SK-N-SH (cell line): ENCODE measurements around the gene PIKFYVE. TPM values are rescaled to one million over a fixed set of nuclear protein-coding genes. Genes with fewer than 3 reads are reported as not detected.

Experiments
- CTCF ChIA-PET: fragments of 300-600, 350-600 bp; formaldehyde crosslinking; extraction: SDS; loops from one replicate; lab custom pipeline; 2021; lab: Yijun Ruan, JAX
- POLR2A ChIA-PET: fragments of 350-600 bp; sonication (Branson Sonifier 250); formaldehyde crosslinking; extraction: SDS; loops from one replicate; lab custom pipeline; 2020; ENCODE audit warnings: antibody characterized with exemption, inconsistent platforms; lab: Yijun Ruan, JAX
- DNase-seq: peaks from one replicate; pipeline ENCODE4 v3.0.0; 2012
- H2AFZ ChIP-seq: fragments of 200-600 bp; sonication (generic); 2 replicates; pipeline ENCODE4 v1.8.1; 2016; ENCODE audit warnings: antibody characterized with exemption, mild to moderate bottlenecking, low read depth
- H3F3A ChIP-seq: fragments of 200-600 bp; sonication (generic); replicated peaks from 2 replicates; pipeline ENCODE3; 2016; ENCODE audit warnings: antibody characterized with exemption, mild to moderate bottlenecking; ENCODE audit not compliant: insufficient read depth
- H3K27ac ChIP-seq, 2 experiments: fragments of 200-500 bp in 1 of 2; fragments of 200-600 bp in 1 of 2; sonication (Bioruptor generic) in 1 of 2; sonication (generic), shearing (Covaris generic) in 1 of 2; 2 replicates each; pipeline versions ENCODE4 v1.5.1 to v1.6.1; 2014 to 2016; ENCODE audit warnings: low read depth in 2 of 2, inconsistent platforms in 1 of 2, low read length in 1 of 2, mild to moderate bottlenecking in 1 of 2, mixed read lengths in 1 of 2
- H3K27me3 ChIP-seq: fragments of 200-600 bp; sonication (generic), shearing (Covaris generic); 2 replicates; pipeline ENCODE4 v1.6.1; 2016; ENCODE audit warnings: mixed run types; ENCODE audit not compliant: insufficient read depth
- H3K36me3 ChIP-seq, 2 experiments: fragments of 200-500 bp in 1 of 2; fragments of 200-600 bp in 1 of 2; sonication (Bioruptor generic) in 1 of 2; sonication (generic) in 1 of 2; replicated peaks in 1 of 2; 2 replicates each; pipeline versions ENCODE3 to v1.5.1; 2014 to 2016; ENCODE audit warnings: low read length in 1 of 2, mild to moderate bottlenecking in 1 of 2; ENCODE audit not compliant: insufficient read depth in 2 of 2, control insufficient read depth in 1 of 2
- H3K4me1 ChIP-seq, 2 experiments: fragments of 200-500 bp in 1 of 2; fragments of 200-600 bp in 1 of 2; sonication (Bioruptor generic) in 1 of 2; sonication (generic), shearing (Covaris generic) in 1 of 2; 2 replicates each; pipeline versions ENCODE4 v1.5.1 to v1.6.1; 2014 to 2016; ENCODE audit warnings: low read depth in 1 of 2, low read length in 1 of 2, mixed run types in 1 of 2; ENCODE audit not compliant: insufficient read depth in 2 of 2, control insufficient read depth in 1 of 2
- H3K4me2 ChIP-seq: fragments of 200-600 bp; sonication (generic), shearing (Covaris generic); 2 replicates; pipeline ENCODE4 v1.6.1; 2017; ENCODE audit warnings: mixed run types
- H3K4me3 ChIP-seq, 2 experiments: fragments of 200-500 bp in 1 of 2; fragments of 200-600 bp in 1 of 2; sonication (Bioruptor generic) in 1 of 2; sonication (generic), shearing (Covaris generic) in 1 of 2; 2 replicates each; pipeline versions ENCODE4 v1.5.1 to v1.8.1; 2014 to 2016; ENCODE audit warnings: low read depth in 2 of 2, inconsistent platforms in 1 of 2, low read length in 1 of 2, mild to moderate bottlenecking in 1 of 2, mixed read lengths in 1 of 2, moderate library complexity in 1 of 2
- H3K79me2 ChIP-seq: fragments of 200-600 bp; sonication (generic); 2 replicates; pipeline ENCODE4 v1.8.1; 2017; ENCODE audit warnings: mild to moderate bottlenecking; ENCODE audit not compliant: insufficient read depth
- H3K9ac ChIP-seq: fragments of 200-600 bp; sonication (generic); 2 replicates; pipeline ENCODE4 v1.6.1; 2017; ENCODE audit warnings: mixed run types
- H3K9me2 ChIP-seq: fragments of 200-600 bp; sonication (generic); 2 replicates; pipeline ENCODE4 v1.6.1; 2017; ENCODE audit warnings: mixed run types
- H3K9me3 ChIP-seq: fragments of 200-600 bp; sonication (generic); 2 replicates; pipeline ENCODE4 v1.6.1; 2017; ENCODE audit warnings: mixed run types, mild to moderate bottlenecking, moderate library complexity
- H4K20me1 ChIP-seq: fragments of 200-600 bp; sonication (generic); 2 replicates; pipeline ENCODE4 v1.6.1; 2017; ENCODE audit warnings: mild to moderate bottlenecking, mixed run types; ENCODE audit not compliant: insufficient read depth
- CHD2 ChIP-seq: fragments of 150-350 bp; IDR thresholded peaks from 2 replicates; pipeline ENCODE4 v1.6.1; 2018; ENCODE audit warnings: low read length; ENCODE audit not compliant: partially characterized antibody
- ELF1 ChIP-seq: IDR thresholded peaks from 2 replicates; pipeline ENCODE4 v1.4.0; 2012
- EZH2phosphoT487 ChIP-seq: fragments of 200-600 bp; sonication (generic); IDR thresholded peaks from 2 replicates; pipeline ENCODE4 v1.6.1; 2017; ENCODE audit warnings: low read depth, mixed run types, mild to moderate bottlenecking, antibody characterized with exemption, moderate library complexity, borderline replicate concordance
- FOSL2 ChIP-seq: IDR thresholded peaks from 2 replicates; pipeline ENCODE4 v1.4.0; 2012; ENCODE audit warnings: low read depth, mild to moderate bottlenecking, moderate library complexity, borderline replicate concordance
- FOXJ3 ChIP-seq: sonication (generic); formaldehyde crosslinking; IDR thresholded peaks from 2 replicates; pipeline ENCODE4 v1.5.1; 2020; ENCODE audit warnings: mild to moderate bottlenecking, missing genetic modification reagents
- GATA2 ChIP-seq: sonication (generic); formaldehyde crosslinking; IDR thresholded peaks from 2 replicates; pipeline ENCODE4 v1.5.0; 2020; ENCODE audit warnings: mild to moderate bottlenecking, missing genetic modification reagents
- JUND ChIP-seq: IDR thresholded peaks from 2 replicates; pipeline ENCODE4 v1.4.0; 2012
- MXI1 ChIP-seq: IDR thresholded peaks from 2 replicates; pipeline ENCODE4 v1.6.1; 2012; ENCODE audit warnings: mild to moderate bottlenecking, low read depth, low read length, improper control_type of control experiment
- NFIC ChIP-seq: IDR thresholded peaks from 2 replicates; pipeline ENCODE4 v1.4.0; 2012; ENCODE audit warnings: borderline replicate concordance
- RCOR1 ChIP-seq: fragments of 150-350 bp; IDR thresholded peaks from 2 replicates; pipeline ENCODE4 v1.6.1; 2017; ENCODE audit warnings: antibody characterized with exemption, low read length
- RFX5 ChIP-seq: IDR thresholded peaks from 2 replicates; pipeline ENCODE4 v1.6.1; 2012; ENCODE audit warnings: mild to moderate bottlenecking, improper control_type of control experiment, low read length
- RXRA ChIP-seq: IDR thresholded peaks from 2 replicates; pipeline ENCODE4 v1.4.0; 2012; ENCODE audit warnings: low read depth, mild to moderate bottlenecking, borderline replicate concordance
- TAF1 ChIP-seq: IDR thresholded peaks from 2 replicates; pipeline ENCODE4 v1.6.1; 2012; ENCODE audit warnings: low read depth, mild to moderate bottlenecking, low read length, moderate library complexity, borderline replicate concordance
- TCF12 ChIP-seq: IDR thresholded peaks from 2 replicates; pipeline ENCODE4 v1.4.0; 2012
- USF2 ChIP-seq: fragments of 150-350 bp; IDR thresholded peaks from 2 replicates; pipeline ENCODE4 v1.6.1; 2017; ENCODE audit warnings: antibody characterized with exemption, low read length, low read depth, borderline replicate concordance
- WGBS: methylation state at CpG from one replicate; pipeline ENCODE4 v1.1.6; 2017; ENCODE audit warnings: low lambda C conversion rate; 5-methylcytosine and 5-hydroxymethylcytosine counted together
- polyA plus RNA-seq, 3 experiments: library from polyadenylated mRNA; depleted of rRNA; stranded (reverse); fragments of >200 nt; gene quantifications; 2 replicates each; pipeline ENCODE4 v1.2.3, GENCODE V29; 2012
- TF ChIP-seq, protein P1 (sequence below): IDR thresholded peaks from 2 replicates; pipeline ENCODE4 v1.4.0; 2012; ENCODE audit warnings: low read depth, borderline replicate concordance
- TF ChIP-seq, protein P2 (sequence below): IDR thresholded peaks from 2 replicates; pipeline ENCODE4 v1.4.0; 2012; ENCODE audit warnings: low read depth
- TF ChIP-seq, protein P3 (sequence below): fragments of 150-350 bp; IDR thresholded peaks from 2 replicates; pipeline ENCODE4 v1.6.1; 2016; ENCODE audit warnings: mild to moderate bottlenecking, low read depth, low read length

PIKFYVE gene
- polyA plus RNA-seq, 1 of the 3 experiments (the other 2 are of a cell fraction), result 7.0 TPM

- TF ChIP-seq, protein P1, sequence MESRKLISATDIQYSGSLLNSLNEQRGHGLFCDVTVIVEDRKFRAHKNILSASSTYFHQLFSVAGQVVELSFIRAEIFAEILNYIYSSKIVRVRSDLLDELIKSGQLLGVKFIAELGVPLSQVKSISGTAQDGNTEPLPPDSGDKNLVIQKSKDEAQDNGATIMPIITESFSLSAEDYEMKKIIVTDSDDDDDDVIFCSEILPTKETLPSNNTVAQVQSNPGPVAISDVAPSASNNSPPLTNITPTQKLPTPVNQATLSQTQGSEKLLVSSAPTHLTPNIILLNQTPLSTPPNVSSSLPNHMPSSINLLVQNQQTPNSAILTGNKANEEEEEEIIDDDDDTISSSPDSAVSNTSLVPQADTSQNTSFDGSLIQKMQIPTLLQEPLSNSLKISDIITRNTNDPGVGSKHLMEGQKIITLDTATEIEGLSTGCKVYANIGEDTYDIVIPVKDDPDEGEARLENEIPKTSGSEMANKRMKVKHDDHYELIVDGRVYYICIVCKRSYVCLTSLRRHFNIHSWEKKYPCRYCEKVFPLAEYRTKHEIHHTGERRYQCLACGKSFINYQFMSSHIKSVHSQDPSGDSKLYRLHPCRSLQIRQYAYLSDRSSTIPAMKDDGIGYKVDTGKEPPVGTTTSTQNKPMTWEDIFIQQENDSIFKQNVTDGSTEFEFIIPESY, result no peak
- TF ChIP-seq, protein P2, sequence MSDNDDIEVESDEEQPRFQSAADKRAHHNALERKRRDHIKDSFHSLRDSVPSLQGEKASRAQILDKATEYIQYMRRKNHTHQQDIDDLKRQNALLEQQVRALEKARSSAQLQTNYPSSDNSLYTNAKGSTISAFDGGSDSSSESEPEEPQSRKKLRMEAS, result no peak
- TF ChIP-seq ELF1, result no peak
- TF ChIP-seq FOSL2, result no peak
- TF ChIP-seq RXRA, result no peak
- TF ChIP-seq CHD2, result no peak
- TF ChIP-seq RCOR1, result no peak
- no peak for TF ChIP-seq JUND
- no peak for TF ChIP-seq TCF12
- no peak for TF ChIP-seq EZH2phosphoT487
- TF ChIP-seq FOXJ3 (CRISPR knock-in tag), result no peak
- no peak for TF ChIP-seq RFX5
Measured at GRCh38 chr2:208265371-208265800, 669 bp upstream of the PIKFYVE start (continued).

- DNase-seq, result no peak
- no peaks in the 10 kb centered on the region for H3K9me2 ChIP-seq
- TF ChIP-seq MXI1 (peak; percentile 36; the same call in 1 of the 2 replicates), FOSL2 (no peak)
- TF ChIP-seq, all 33 proteins: peak for 1
- POLR2A ChIA-PET, result interaction anchor here (1.2 to 2.5 kb wide), 4 partner anchors 10 to 1065 kb away, joined by 3 to 28 read pairs (median 4); partner anchors contain the start of gene IDH1
- Histone ChIP-seq H2AFZ (peak overlapping the region; percentile 57), H3K4me2 (peak overlapping the region; percentile 73), H3K36me3 (peaks cover 4 to 10% of the 10 kb centered on the region in 2 experiments), H3K9ac (peak overlapping the region; percentile 87), H3F3A (peaks cover 21% of the 10 kb centered on the region), H3K4me3 (peak overlapping the region; percentile 84 to 85), H3K27me3 (no peaks in the 10 kb centered on the region), H3K27ac (peak overlapping the region; percentile 88 to 90), H3K79me2 (peaks cover 54% of the 10 kb centered on the region), H3K4me1 (peaks cover 5 to 12% of the 10 kb centered on the region in 2 experiments; a peak in 2 of 4 replicates), H4K20me1 (peaks cover 15% of the 10 kb centered on the region; the same call in 1 of the 2 replicates), H3K9me3 (0 out of 2 replicates have a peak, but pooled peaks cover 3% of the 10 kb centered on the region)
- WGBS, result 2% methylated on average over 11 of the region's 11 CpGs
- CTCF ChIA-PET, result interaction anchor here (1.2 to 2.9 kb wide), 3 partner anchors 11 to 164 kb away, joined by 3 to 22 read pairs (median 6); partner anchors contain the start of gene IDH1
Measured at GRCh38 chr2:208266553-208266893, 468 bp downstream of the PIKFYVE start.

DNA sequence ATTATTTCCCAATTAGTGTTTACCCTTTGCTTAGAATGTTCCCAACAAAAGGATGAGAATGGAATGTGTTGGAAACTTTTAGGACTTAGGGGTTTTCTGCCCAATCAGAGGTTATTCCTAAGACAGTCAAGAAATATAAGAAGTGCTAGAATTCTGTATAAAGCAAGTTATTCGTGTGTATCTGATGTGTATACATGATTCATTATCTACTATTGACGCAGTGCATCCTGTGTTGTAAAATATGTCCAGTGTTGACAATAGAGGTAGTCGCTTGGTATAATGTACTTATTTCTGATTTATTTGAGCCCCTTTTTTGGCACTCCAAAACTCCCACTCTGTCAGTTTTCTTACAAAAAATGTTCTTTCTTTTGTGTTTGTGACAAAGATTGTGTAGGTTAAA is 881 bp downstream of the PIKFYVE start:
- peak overlapping the region; percentile 7; the same call in 1 of the 2 replicates for H2AFZ ChIP-seq

More for the DNA sequence above, 881 bp downstream of the PIKFYVE start:
- H3K4me2 ChIP-seq, result peak overlapping the region; percentile 73
- CTCF ChIA-PET, result no interaction called here
- DNase-seq, result no peak
- peaks cover 15% of the 10 kb centered on the region; the same call in 1 of the 2 replicates for H4K20me1 ChIP-seq
- peak overlapping the region; percentile 88 to 90 for H3K27ac ChIP-seq
- H3K27me3 ChIP-seq, result no peaks in the 10 kb centered on the region
- POLR2A ChIA-PET, result interaction anchor here (1.2 to 2.5 kb wide), 4 partner anchors 10 to 1064 kb away, joined by 3 to 28 read pairs (median 4); partner anchors contain the start of gene IDH1
- H3K9me2 ChIP-seq, result no peaks in the 10 kb centered on the region
- H3K4me3 ChIP-seq, result peak overlapping the region; percentile 84 to 85
- TF ChIP-seq JUND, result no peak
- no peak for TF ChIP-seq MXI1
- TF ChIP-seq FOSL2, result no peak
- TF ChIP-seq TAF1, result no peak
- TF ChIP-seq, protein P3, sequence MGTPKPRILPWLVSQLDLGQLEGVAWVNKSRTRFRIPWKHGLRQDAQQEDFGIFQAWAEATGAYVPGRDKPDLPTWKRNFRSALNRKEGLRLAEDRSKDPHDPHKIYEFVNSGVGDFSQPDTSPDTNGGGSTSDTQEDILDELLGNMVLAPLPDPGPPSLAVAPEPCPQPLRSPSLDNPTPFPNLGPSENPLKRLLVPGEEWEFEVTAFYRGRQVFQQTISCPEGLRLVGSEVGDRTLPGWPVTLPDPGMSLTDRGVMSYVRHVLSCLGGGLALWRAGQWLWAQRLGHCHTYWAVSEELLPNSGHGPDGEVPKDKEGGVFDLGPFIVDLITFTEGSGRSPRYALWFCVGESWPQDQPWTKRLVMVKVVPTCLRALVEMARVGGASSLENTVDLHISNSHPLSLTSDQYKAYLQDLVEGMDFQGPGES, result no peak
- no peak for TF ChIP-seq TCF12
- no peak for TF ChIP-seq NFIC
- no peak for TF ChIP-seq GATA2 (CRISPR knock-in tag)
- no peak for TF ChIP-seq USF2
- H3K36me3 ChIP-seq, result peaks cover 5 to 11% of the 10 kb centered on the region in 2 experiments
- H3K79me2 ChIP-seq, result peaks cover 57% of the 10 kb centered on the region
- peak overlapping the region; percentile 87 for H3K9ac ChIP-seq
- H3K4me1 ChIP-seq, result peaks cover 5 to 12% of the 10 kb centered on the region in 2 experiments; a peak in 2 of 4 replicates
- WGBS, result 2% methylated on average over 3 of the region's 3 CpGs
- 0 out of 2 replicates have a peak, but pooled peaks cover 3% of the 10 kb centered on the region for H3K9me3 ChIP-seq
- peaks cover 21% of the 10 kb centered on the region for H3F3A ChIP-seq
